GM19025 (cell line): ENCODE measurements around the gene LARGE1.

Source experiments
- ATAC-seq: cut with Tn5 transposase; IDR thresholded peaks from one replicate; pipeline ENCODE4 v1.9.1; 2021; ENCODE audit warnings: mild to moderate bottlenecking, low read depth, moderate library complexity; ENCODE audit not compliant: unreplicated experiment

The LARGE1 gene

DNA sequence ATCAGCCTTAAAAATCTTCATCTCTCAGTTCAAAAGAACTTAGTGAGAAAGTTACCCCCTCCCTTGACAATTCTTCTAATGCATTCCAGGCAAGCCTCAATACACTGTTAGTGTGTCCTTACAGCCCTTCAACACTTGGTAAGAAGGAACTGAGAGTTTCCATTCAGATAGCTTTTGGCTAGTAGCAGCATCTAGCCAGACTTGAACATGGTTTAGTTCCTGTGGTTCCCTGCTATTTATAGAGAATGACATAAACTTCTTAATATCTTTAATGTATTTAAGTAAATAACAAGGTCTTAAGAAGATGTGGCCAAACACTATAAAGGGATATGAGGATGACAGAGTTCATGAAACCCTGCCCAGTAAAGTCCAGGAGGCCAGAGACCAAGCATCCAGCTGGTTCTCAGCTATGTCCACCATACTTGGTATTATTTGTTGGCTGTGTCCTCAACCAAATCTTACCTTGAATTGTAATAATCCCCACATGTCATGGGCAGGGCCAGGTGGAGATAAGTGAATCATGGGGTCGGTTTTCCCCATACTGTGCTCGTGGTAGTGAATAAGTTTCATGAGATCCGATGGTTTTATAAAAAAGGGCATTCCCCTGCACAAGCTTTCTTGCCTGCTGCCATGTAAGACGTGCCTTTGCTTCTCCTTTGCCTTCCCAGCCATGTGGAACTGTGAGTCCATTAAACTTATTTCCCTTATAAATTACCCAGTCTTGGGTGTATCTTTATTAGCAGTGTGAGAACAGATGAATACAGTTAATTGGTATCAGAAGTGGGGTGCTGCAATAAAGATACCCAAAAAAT lies 132.4 kb downstream of the LARGE1 start:
- no peak for ATAC-seq

DNA sequence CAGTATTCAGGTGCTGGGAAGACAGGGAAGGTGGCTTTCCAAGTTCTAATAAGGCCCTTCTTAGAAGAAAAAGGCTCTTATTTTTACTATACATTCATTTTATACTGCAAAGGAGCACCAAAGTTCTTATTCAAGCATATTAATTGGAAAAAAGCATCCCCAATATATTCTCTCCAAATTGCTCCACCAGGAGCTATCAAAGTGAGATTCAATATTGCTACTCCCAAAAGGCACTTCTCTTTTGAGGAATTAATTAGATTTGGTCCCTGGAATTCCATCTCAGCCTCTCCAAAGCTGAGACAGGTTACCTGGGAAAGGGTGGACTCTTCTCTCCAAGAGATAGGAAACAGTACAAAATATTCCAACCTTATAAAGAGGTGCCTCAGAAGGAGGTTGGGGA lies 134.1 kb downstream of the LARGE1 start:
- no peak for ATAC-seq

DNA sequence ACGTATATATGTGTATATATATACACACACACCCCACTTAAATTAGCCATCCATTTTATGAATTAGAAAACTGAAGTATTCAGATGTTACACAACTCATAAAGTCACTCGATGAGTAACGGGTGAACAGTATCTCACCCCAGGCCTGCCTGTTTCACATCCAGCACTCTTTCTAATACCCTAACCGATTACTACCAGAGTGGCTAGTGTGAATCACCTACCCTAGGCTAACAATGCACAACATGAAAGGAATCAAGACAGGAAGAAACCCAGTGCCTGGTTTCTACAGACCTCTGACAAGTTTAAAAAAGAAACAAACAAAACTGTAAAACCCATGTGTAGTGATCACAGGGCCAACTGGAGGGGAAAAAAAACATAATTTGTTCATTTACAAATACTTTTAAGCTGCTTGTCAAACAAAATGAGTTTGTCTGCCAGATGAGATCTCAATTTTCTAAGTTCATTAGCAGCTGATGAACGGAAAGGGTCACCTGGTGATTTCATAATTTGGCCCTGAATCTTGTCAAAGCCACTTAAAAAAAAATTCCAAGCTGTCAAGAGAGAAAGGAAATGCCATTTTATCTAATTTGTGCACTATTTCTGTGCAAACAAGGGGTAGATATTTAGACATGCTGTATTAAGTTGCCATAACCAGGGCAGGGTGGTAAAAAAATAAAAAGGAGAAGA lies 134.8 kb downstream of the LARGE1 start:
- no peak for ATAC-seq

DNA sequence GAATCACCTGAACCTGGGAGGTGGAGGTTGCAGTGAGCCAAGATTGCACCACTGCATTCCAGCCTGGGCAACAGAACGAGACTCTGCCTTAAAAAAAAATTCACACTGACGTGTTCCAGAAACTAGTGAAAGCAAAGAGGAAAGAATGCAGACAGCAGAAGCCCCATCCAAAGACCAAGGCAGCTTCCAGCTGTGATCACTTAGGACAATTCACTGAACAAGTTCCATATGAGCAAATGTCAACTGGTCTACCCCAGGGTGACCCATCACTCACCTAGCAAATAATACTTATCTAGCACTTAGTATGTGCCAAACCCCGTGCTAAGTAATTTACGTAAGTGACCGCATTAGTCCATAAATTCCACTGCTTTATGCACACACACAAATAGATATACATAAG lies 138.9 kb downstream of the LARGE1 start:
- no peak for ATAC-seq

DNA sequence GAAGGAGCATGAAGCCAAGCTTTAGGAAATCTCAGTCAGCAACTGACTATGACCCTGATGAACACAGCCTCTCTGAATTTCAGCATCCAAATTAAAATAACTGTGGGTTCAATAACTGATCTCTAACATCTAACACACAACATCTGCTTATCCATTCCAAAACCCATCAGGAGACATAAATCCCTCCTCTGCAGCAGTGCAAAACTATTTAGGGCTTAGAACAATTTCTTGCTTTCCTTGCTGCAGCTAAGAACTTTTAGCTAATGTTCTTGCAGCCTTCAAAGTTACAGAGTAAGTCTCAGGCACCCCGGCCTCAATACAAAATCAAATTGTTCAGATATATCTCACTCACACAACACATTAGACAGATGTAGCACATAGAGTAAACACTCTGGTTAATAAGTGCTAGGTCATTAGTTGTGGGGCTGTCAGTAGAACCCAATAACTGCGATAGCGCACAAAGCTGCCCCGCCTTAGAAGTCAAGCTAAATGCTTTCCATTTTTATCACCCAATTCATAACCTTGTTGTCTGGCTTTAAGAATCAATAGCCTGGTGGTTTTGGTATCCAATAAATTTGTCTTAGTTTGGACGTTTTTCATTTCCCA lies 139.6 kb downstream of the LARGE1 start:
- no peak for ATAC-seq

DNA sequence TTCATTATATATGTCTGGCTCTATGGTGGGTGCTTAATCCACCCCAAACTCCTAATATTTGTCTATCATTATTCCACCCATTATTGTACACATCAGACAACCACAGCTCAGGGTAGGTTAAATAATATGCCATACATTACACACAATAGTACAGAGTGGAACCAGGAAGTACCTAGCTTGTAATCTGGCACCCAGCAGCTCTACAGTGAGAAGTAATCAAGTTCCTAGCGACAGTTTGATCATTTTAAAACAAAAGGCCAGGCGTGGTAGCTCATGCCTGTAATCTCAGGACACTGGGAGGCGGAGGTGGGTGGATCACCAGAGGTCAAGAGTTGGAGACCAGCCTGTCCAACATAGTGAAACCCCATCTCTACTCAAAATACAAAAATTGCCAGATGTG lies 141.0 kb downstream of the LARGE1 start:
- no peak for ATAC-seq

DNA sequence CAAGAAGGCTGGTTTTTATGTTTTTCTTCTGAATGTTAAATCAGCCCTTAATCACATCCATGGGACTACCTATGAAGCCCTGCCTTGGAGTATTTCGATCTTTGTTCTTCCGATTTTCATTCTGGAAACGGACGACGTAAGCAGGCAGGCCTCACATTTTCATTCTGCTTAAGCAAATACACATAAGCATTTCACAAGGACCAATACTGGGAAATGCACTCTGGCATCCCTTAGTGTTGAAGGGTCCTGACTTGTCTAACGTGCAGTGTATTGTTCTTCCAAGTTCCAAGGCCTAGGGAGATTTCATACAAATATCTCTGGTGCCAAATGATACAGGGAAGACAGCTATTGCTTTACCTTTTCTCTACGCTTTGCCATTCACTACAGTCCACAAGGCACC lies 143.8 kb downstream of the LARGE1 start:
- no peak for ATAC-seq

DNA sequence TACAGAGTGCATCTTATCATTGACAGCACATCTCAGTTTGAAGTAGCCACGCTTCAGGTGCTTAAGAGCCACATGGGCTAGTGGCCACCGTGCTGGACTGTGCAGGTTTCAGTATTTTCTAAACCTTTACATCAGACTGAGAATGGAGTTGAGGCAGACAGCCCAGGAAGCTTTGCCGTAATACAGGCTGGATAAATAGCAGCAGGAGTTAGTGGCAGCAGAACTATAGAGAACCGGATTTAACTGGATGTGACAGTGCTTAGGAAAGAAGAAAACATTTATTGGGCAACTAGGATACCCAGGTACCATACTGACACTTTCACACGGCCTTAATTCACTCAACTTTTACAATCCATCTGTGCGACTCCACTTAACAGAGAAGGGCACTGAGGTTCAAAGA lies 145.5 kb downstream of the LARGE1 start:
- ATAC-seq: no peak

DNA sequence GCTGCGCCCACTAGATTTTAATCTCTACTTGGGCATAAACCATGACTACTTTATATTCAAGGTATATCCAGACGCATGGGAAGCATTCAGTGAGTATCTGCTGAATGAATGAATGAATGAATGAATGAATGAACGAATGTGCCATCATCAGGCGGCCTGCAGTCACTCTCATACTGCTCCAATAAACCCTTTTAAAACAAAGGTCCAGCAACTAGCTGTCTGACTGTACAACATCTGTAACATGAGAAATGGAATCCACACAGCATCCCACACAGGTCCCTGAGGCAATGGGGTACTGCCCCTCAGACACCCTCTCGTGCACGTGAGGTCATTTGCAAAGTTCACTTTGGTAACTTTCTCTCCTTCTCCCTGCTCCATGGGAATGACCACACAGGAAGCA lies 147.5 kb downstream of the LARGE1 start:
- no peak for ATAC-seq

DNA sequence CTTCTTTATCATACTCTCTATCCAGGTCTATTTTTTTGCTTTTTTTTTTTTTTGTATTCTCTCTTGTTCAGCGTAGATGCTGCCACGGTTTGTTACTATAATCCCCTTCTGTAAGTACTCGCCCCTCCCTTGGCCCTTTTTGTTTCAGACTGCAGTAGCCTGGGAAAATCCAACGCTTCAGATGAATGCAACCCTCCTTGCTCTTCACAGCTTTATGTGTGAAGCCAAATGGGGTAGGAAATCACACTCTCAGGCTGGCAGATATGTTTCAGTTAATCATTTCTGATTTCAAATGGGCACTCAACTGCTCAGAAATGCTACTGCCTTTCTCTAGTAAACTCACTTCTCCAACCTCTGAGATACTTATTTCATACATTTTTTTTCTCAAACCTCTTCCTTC lies 149.1 kb downstream of the LARGE1 start:
- ATAC-seq: no peak

DNA sequence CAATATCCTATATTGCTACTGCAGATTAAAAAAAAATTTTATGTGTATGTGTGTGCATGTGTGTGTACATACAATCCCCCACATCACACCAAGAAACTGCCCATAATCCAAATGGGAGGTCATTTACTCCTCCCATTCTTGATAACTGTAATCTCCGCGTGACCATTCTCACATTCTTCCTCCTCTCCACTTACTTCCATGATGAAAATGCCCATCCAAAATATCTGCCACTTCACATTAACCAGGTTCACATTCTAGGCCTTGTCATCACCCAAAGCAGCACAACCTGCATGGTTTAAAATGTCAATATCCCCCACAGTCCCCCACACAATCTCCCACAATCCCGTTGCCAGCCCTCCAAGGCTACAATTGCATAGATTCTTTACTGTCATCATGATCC lies 149.6 kb downstream of the LARGE1 start:
- no peak for ATAC-seq

DNA sequence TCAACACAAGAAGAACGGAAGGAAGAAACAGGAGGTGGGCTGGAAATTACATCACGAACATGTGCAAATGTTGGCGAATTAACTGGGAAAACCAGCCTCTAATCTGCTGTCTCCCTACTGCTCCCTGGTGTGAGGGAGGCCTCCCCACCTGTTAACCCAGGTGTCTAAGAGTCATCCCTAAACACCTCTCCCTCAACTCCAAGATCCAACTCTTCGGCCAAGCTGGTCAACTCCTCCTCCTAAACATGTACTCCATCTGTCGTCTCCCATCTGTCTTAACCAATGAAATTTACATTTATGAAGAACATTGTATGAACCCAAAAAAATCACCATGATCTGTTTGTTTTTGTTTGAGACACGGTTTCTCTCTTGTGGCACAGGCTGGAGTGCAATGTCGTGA lies 154.2 kb downstream of the LARGE1 start:
- no peak for ATAC-seq

DNA sequence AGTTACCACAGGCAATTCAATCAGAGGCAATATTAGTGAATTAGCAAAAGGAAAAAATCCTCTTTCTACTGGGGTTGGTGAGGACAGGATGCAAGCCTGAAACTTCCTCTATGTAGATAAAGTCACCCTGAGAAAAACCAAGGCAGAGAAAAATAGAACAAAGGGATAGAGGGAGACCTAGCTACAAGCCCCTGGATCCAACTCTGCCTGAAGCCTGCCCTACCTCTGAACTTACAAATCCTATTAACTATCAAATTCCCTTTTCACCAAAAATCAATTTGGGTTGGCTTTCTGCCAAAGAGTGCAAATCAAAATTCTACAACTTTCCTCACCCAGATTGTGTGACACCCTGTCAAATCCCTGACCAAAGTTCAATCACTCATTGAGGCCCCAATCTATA lies 161.3 kb downstream of the LARGE1 start:
- no peak for ATAC-seq

DNA sequence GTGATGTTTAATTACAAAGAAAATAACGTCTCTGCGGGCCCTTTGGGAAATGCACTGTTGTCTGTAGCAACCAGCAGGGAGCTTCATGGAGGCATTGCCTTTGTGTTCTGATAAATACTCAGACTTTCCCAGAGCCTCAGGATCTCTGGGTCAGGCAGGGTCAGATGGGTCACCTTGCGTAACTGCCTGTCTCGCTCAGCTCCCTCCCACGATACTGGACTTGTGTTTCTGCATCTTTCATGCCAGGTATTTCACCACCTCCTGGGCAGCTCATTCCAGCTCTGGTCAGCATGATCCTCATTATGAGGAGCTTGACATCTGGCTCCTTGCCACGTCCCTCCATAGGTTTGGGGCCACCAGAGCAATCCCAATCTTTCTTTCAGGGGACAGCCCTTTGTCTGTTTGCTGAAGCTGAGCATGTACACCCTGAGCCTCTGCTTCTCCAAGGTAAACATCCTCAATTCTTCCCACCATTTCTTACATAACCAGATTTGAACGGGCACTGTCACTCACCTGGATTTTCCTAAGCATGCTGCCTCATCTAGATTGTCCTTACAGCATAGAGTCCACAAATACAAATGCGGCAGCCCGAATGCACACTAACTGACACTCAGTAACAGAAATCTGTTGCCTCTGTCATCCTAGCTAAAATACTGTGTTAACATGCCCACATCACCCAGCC lies 162.3 kb downstream of the LARGE1 start:
- ATAC-seq: no peak

DNA sequence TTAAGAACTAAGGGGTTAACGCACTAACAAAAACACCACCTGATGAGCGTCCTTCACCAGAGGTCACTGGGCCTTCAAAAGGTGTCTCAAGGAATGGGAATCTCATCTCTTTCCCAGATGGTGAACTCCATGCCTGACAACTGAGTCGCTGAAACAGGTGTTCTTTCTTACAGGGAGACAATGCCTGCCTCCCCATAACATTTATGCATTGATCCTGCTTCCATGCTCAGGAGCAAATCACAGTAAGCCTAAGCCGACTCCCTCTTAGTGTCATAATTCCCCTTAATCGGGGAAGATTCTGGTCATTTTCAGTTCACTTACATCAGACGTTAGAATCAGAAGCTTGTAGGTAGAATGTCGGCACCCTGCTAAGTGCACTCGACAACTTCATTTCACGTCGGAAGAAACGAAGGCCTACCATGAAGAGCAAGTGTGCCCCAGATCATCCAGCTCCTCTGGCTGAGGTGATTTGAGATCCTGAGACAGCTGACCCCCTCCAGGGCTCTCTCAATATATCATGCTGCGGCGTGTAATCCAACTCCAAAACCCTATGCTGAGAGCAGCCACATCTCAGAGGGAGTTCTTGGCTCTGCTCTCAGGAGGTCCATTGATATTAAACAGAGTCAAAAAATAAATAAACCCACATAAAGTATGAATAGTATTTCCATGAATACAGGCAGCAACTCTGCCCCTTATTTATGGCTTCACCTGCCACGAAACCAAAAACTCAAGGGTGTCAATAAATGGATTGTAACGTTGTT lies 163.1 kb downstream of the LARGE1 start:
- no peak for ATAC-seq

DNA sequence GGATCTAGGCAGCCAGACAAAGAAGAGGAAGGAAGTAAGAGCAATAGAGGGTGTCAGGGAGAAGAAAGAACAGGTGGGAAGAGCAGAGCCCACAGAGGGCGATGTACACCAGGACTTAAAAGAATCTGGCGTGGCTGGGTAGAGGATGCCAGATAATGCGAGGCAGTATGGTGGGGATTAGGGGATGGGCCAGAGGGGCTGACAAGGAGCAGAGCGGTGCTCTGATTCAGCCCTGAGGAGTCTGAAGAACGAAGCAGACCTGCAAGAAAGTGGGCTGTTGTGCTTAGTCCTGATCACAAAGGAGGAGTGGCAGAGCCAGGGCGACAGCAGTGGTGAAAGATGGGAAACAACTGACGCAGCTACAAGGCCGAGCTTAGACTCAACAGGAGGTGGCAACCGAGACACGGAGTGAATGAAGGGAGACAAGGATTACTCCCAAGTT lies 163.7 kb downstream of the LARGE1 start:
- ATAC-seq: no peak

DNA sequence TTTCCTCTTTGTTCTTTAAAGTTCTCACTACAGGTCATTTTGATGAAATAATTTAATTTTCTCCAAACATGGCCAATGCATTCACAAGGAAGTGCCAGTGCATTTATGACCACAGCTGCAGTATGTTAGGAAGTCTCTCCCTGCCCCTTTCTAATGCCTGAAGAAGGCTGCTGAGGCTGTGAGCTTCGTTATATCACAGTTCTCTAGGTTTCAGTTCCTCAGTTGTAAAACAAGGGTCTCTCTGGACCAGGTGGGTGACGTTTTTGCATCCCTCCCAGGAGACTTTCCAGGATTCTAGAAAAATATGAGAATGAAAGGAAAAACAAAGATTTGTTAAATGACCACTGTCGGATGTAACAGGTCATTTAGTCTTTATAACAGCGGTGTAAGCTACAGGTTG lies 171.6 kb downstream of the LARGE1 start:
- ATAC-seq: no peak

DNA sequence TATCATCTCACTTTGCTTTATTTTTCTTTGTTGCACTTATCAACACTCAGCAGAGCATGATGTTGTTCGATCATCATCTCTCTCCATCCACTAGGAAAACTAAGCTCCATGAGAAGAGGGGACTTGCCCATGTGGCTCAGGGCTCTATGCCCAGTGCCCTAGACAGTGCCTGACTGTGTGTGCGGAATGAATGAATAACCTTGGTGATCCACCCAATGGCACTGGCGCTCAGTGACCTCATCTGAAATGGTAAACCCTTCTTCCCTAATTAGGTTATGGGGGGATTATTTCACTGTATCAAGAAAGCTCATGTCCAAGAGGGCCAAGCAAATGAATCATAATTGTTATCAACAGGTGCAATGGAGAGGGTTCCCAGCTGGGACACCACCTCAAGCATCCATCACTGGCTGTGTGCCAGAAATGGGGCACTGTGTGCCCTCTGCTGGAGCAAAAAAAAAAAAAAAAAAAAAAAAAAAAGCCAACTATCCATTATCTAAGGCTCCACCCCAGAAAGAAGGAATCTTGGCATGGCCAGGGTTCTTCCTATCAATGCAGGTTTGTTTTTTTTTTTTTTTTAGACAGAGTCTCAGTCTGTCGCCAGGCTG lies 172.6 kb downstream of the LARGE1 start:
- no peak for ATAC-seq

DNA sequence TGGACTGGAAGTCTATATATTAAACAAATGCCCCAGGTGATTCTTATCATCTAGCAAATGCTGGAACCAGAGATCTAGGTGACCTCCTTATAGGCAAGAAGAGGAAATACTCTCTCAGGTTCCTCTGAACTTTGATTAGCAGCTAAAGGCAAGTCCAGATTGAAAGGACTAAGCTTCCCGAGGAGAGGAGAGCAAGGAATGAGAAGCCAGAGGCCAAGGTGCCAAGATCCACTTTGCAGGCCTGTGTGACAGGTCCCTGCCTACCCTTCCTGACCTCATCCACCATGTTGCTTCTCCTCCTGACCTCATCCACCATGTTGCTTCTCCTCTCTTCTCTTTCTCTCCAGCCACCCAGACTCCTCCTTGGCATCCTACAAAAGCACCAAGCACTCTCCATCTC lies 173.2 kb downstream of the LARGE1 start:
- ATAC-seq: no peak

DNA sequence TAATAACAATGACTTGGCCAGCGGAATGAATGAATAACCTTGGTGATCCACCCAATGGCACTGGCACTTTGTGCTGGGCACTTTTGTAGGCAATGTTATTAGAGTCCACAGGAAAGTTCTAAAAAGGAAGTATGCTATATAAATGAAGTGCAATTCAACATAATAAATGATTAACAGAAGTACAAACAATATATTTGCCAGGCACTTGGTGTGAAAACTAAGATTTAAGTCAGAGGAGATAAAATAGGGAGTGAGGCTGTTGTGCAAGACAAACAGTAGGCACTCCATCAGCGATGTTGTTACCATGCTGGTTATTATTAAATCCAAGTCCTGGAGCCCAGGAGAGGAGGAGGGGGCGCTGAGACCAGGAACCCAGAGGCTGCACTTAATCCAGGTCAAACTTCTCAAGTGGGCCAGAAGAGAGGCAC lies 173.8 kb downstream of the LARGE1 start:
- ATAC-seq: no peak
